HG02870 (cell line): Measurements from ENCODE around the gene TTPAL.

Experiments
- ATAC-seq: cut with Tn5 transposase; IDR thresholded peaks from one replicate; pipeline ENCODE4 v1.9.1; 2021; ENCODE audit warnings: mild to moderate bottlenecking, moderate library complexity; ENCODE audit not compliant: unreplicated experiment

The TTPAL gene

DNA sequence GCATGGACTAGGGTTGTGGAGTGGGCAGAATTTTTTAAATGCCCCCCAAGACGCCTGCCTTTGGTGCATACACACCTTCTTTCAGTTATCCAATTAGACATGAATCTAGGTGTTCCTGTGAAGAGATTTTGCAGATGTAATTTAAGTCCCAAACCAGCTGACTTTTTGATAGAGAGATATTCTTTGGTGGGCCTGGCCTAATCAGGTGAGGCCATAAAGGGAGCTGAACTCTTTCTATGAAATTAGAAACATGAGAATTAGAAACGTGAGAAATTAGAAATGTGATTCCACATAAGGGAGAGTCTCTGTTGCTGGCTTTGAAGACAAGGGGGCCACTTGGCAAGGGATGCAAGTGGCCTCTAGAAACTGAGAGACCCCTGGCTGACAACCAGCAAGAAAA, 36.4 kb upstream of the TTPAL start:
- ATAC-seq = no peak

GRCh38 chr20:44442298-44443070, 33.2 kb upstream of the TTPAL start:
- no peak for ATAC-seq

DNA sequence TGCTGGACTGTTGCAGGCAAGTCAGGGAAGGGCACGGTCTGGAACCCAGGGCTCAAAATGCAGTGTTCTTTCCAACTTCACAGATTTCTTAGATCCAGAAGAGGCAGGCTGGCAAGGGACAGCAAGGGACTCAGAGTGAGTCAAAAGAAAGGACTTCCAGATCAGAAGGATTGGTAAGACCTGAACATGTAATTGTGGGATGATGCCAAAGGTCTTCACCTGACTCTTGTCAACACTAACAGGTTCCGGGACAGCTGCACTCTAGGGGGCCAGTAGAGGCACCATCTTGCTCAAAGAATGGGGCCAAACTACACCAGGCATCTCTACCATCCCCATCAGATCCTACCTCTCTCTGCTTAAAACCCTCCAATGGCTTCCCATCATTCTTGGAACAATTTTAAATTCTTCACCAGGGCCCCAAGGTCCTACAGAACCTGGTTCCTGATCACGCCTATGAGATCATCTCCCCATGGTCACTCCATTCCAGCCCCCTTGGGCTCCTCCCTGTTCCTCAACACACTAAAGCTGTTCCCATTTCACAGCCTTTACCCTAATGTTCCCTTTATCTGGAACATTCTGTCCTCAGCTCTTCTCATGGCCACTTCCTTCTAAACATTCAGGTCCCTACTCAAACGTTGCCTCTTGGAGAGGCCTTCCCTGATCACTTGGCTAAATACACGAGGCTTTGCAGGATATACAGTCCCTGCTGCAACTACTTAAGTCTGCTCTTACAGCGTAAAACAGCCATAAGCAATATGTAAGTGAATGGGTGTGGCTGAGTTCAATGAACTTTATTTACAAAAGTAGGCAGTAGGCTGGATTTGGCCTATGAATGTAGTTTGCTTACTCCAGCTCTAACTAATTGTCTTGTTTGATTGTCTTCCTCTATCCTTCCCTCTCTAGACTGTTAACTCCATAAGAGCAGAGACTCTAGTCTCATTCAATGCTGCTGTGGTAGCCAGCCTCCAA, 29.6 kb upstream of the TTPAL start:
- ATAC-seq = no peak

GRCh38 chr20:44447827-44448419, 27.8 kb upstream of the TTPAL start:
- ATAC-seq = no peak

- ATAC-seq = no peak
These were observed 26.7 kb upstream of the TTPAL start for GRCh38 chr20:44448753-44449546.

GRCh38 chr20:44449864-44450263, 25.8 kb upstream of the TTPAL start:
- no peak for ATAC-seq

DNA sequence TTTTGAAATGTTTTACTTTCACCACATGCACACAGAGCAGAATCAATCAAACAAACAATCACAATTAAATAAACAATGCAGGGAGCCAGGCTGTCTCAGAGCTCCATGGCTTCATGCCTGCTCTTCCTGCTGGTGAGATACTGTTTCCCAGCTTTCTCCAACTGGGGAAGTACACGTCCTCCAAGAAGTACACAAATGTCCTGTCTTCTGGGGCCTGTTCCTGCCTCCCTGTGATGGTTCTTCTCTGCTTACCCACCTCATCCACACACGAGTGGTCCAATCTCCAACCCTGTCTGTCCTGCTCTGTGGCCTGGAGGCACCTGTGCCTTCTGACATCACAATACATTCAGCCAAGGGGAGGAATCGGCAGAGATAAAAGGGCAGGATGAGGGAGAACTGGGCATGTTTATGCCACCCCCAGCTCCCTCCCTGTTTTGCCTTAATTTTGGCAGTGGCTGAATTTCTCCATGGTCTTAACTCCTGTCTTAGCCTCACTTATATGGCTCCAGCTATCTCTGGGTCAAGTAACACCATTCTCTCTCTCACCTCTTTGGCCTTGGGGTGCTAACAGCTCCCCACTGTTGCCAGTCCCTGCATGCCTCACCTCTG, 25.3 kb upstream of the TTPAL start:
- no peak for ATAC-seq

- no peak for ATAC-seq
These were observed 24.7 kb upstream of the TTPAL start for GRCh38 chr20:44450903-44451450.

DNA sequence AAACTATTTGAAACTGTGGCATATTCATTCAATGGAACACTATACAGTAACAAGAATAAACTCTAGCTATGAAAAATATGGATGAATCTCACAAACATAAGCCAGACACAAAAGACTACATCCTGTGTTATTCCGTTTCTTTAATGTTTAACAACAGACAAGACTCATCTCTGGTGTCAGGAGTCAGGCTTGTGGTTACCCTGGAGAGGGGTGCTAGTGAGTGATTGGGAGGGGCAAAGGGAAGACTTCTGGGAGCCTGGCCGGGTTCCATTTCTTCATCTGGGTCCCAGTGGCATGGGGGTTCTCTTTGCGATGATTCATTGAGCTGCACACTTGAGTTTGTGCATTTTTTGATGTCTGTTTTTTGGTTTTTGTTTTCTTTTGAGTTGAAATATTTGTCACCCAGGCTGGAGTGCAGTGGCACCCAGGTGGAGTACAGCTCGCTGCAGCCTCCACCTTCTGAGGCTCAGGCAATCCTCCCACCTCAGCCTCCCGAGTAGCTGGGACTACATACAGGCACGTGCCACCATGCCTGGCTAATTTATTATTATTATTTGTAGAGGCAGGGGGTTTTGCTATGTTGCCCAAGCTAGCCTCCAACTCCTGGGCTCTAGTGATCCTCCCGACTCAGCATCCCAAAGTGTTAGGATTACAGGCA, 21.2 kb upstream of the TTPAL start:
- no peak for ATAC-seq

DNA sequence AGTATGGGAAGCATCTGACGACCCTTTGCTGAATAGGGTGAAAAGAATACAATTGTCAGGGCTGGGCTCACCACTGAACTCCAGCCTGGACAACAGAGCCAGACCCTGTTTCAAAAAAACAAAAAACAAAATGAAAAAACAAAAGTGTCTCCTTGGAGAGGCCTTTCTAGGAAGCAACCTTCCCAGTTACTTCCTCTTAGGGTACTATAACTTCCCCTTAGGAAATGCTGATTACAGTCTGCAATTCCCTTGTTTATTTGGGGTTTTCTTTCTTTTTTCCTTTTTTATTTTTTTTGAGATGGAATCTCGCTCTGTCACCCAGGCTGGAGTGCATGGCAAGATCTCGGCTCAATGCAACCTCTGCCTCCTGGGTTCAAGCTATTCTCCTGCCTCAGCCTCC, 20.5 kb upstream of the TTPAL start:
- ATAC-seq = no peak

- no peak for ATAC-seq
These were observed 19.1 kb upstream of the TTPAL start for GRCh38 chr20:44456611-44457010.

GRCh38 chr20:44457016-44457415, 18.7 kb upstream of the TTPAL start:
- no peak for ATAC-seq

DNA sequence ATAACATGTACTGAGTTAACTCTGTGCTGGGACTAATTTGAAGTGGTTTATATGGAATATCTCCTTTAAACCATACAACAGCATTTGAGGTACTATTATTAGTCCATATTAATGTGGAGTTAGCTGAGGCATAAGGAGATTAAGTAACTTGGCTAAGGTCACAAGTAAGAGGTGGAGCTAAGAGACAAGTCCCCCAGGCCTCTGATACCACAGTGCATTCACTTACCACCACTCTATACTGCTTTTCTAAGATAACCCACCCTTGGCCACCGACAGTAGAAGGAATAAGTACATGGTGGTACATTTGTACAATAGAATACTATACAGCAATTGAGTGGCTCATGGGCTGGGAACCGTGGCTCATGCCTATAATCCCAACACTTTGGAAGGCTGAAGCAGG, 16.4 kb upstream of the TTPAL start:
- no peak for ATAC-seq

DNA sequence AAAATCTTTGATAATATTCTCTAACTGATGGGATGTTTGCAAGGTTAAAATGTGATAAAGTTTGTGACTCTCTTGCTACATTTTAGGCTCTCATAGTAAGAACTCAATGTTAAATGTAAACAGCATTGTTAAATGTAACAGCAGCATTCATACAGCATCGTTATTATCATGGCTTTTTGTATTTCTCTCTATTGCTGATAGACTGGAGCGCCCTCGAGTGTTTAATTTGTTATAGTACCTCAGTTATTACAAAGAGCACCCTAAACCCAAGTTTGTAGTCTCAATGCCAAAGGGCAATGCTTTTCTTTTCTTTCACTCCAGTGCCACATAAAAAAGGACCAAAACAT, 14.9 kb upstream of the TTPAL start:
- no peak for ATAC-seq

- no peak for ATAC-seq
These were observed 14.4 kb upstream of the TTPAL start for GRCh38 chr20:44461142-44461802.

DNA sequence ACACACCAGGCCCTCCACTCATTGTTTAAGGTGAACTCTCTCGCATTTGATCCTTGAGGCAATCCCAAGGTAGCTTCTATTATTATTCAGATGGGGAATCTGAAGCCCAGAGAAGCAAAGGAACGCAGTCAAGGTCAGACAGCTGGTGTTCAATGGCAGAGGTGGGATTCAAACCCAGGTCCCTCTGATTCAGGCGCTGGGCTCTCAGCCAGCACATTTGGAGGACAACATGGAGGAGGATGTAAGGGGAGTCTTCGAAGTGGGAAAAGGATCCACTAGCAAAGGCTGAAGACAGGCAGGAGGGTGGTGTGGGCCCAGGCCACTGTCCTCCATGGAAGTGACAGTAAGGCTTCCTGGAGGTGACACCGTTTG, 13.9 kb upstream of the TTPAL start:
- ATAC-seq = no peak

DNA sequence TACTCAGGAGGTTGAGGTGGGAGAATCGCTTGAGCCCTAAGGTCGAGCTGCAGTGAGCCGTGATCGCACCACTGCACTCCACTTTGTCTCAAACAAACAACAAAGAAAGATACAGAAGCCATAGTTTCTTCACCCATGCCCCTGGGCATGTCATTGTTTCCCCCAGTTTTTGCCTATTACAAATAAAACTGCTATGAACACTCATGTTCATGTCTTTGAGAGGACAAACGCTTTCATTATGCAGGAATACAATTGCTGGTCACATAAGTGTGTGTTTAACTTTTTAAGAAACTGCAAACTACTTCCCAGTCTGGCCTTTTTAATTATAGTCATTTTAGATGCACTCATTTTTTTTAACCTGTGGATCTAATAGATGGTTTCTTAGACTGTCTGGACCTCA, 12.2 kb upstream of the TTPAL start:
- no peak for ATAC-seq

- no peak for ATAC-seq
These were observed 11.2 kb upstream of the TTPAL start for GRCh38 chr20:44464514-44464913.

- ATAC-seq = no peak
These were observed 10.6 kb upstream of the TTPAL start for GRCh38 chr20:44465001-44465560.
